ENCODE results near the gene CLDN12. TPM values are rescaled to one million over a fixed set of nuclear protein-coding genes. Genes with fewer than 3 reads are reported as not detected.
"Not testable (repeated sequence)": the region's sequence is repeated elsewhere in the genome, so short reads cannot be mapped to it uniquely, and the experiment has no call there.

Gene CLDN12
- polyA plus RNA-seq, 12 donors: 18.6 to 32.5 (median 23.7) TPM; not detected in 1

GRCh38 chr7:90430614-90431460 lies 27.6 kb downstream of the CLDN12 start:
- DNase-seq: peak; percentile 4

DNA sequence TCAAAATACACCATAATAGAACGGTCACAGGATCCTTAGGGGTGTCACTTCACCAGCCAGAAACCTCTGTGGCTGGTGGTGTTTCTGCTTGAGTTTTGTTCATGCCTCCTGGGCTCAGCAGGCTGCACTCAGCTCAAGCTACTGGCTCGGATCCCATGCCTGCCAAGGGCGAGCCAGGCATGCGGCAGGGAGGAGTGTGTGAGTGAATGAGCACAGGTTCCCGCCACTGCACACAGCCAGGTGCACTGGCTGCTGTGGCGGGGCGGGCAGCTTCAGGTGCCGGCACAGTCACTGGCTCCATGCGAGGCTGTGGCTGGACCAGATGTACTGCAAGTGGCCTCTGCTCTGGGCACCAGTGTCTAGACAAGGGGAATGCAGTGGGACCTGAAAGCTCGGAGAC lies 29.5 kb downstream of the CLDN12 start:
- no peak for DNase-seq

DNA sequence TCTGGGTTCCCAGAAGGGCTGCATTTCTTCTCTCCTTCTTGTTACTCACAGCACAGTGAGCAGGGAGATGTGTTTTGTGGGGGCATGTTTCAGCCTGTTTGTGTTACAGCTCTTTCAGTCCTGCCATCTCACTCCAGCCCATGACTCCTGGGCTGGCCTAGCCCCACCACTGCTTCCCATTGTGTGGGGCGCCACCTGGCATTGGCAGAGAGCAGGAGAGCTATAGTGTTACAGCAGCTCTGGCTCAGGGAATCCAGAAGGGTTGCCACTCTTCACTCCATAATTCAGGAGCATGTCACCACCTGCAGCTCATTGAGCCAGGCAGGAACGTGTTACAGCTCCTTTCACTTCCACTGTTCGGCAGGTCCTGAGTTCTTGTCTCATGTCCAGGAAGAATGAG lies 30.0 kb downstream of the CLDN12 start:
- DNase-seq: no peak

- DNase-seq: no peak
Measured at GRCh38 chr7:90445633-90446032, 42.4 kb downstream of the CLDN12 start.

GRCh38 chr7:90446137-90446899 lies 43.1 kb downstream of the CLDN12 start:
- DNase-seq: no peak

- DNase-seq: no peak
Measured at GRCh38 chr7:90453259-90453891, 50.1 kb downstream of the CLDN12 start.

DNA sequence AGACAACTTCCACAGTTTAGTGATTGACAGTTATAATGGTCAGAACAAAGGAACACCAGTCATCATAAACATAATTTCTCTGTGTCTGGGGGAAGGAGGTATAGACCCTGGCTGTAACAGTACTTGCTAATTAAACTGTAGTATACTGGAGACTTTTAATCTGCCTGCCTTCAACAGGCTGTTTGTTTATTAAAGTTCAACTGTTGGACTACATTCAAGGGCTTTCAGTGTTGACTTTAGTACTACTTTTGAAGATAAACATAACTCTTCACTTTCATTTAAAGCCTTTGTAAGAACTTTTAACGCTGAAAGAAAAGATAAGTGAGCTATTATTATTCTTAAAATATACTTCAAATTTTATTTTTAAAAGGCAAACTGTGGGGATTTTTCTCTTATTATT lies 50.7 kb downstream of the CLDN12 start:
- DNase-seq: no peak

DNA sequence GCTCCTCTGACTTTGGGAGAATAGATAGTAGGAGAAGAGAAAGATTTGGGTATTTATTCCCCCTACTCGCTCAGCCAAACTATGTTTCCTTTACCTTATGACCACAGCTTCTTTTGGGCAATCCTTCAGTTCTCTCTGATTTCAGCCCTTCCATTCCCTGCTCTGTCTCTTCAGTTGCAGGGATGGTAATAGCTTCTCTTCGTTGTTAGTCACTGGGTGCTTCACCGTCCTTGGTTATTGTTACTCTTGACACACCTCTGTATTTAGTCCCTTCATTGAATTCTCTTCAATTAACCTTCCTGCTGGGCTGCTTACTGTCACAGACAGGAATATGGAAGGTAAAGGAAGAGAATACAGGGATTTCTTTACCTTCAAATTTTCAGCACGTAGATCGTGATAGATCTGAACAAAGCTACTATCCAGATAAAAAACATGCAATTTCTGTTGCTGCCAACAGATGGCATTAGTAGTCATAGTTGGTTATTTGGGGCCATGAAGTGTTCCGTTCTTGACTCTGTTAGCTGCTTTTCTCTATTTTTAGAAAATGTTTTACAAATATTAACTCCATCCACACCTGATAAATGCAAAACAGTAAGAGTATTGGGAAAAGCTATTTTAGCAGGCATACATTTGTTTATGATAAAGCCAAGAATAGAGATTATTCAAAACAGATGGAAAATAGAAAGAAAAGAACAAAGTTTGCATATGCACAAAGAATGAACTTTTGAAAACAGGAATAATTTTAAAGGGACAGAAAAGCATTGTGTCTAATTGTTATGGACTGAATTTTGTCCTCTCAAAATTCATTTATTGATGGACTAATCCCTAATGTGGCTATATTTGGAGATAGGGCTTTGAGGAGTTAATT lies 52.1 kb downstream of the CLDN12 start:
- DNase-seq: peak; percentile 56

DNA sequence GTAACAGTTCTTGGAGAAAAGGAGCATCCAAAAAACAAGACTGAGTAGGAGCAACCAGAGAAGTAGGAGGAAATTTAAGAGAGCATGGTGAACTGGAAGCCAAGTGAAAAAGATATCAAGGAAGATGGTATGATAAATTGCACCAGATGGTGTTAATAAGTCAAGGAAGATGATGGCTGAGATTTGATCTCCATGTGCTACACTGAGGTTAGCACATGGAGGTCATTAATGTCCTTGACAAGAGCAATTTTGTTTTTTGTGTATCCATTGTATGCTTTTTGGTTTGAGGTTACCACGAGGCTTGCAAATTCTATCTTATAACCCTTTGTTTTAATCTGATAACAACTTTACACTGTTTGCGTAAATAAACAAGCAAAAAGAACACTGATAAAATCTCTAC lies 54.8 kb downstream of the CLDN12 start:
- no peak for DNase-seq

- DNase-seq: no peak
Measured at GRCh38 chr7:90459888-90460287, 56.6 kb downstream of the CLDN12 start.

DNA sequence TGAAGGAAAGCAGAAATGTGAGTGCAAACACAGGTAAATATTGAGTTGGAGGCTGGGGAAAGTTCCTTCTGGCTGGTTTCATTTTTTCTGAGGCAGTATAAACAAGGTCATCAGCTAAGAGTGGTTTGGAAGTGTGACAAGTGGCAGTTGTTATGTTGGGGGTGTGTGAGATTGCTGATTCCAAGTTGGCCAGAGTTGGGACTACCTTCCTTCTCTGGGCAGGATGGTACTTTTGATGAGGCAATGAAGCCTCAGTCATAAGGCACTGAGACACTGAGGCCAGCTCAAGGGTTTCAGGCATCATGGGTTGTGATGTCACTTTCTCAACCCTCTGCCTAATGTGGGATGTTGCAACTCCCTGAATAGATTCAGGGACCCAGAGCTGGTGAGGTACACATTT lies 58.0 kb downstream of the CLDN12 start:
- no peak for DNase-seq

GRCh38 chr7:90463151-90463628 lies 59.9 kb downstream of the CLDN12 start:
- not testable (repeated sequence) for DNase-seq

Other genes with a start within 250 kb of the CLDN12 start
- 1 to 10 TPM in 10 of 12 donors, not detected in 2; 1.5 to 5.8 (median 2.5) TPM for gene STEAP1, start 249.0 kb upstream of the CLDN12 start, polyA plus RNA-seq (ENCODE audit: insufficient read length in 12 of 12)
- gene STEAP2, start 191.7 kb upstream of the CLDN12 start, polyA plus RNA-seq (ENCODE audit: insufficient read length in 12 of 12): 1 to 10 TPM in 11 of 12 donors, not detected in 1; 2.0 to 7.0 (median 4.2) TPM
- gene CFAP69, start 158.3 kb upstream of the CLDN12 start, polyA plus RNA-seq (ENCODE audit: insufficient read length in 12 of 12): 1 to 10 TPM in 10 of 12 donors, not detected in 2; 2.3 to 6.1 (median 3.1) TPM
- under 1 TPM in 5 of 12 donors, not detected in 7; 0.03 to 0.08 (median 0.05) TPM for gene FAM237B, start 82.2 kb upstream of the CLDN12 start, polyA plus RNA-seq (ENCODE audit: insufficient read length in 12 of 12)
- 10 to 100 TPM in 10 of 12 donors, 1 to 10 TPM in 1, not detected in 1; 9.2 to 33.8 (median 20.0) TPM for gene GTPBP10, start 56.7 kb upstream of the CLDN12 start, polyA plus RNA-seq (ENCODE audit: insufficient read length in 12 of 12)
- not detected for gene PTTG1IP2, start 66.2 kb downstream of the CLDN12 start, polyA plus RNA-seq (ENCODE audit: insufficient read length in 12 of 12)
- 10 to 100 TPM in 11 of 12 donors, not detected in 1; 16.8 to 28.5 (median 23.8) TPM for gene CDK14, start 192.9 kb downstream of the CLDN12 start, polyA plus RNA-seq (ENCODE audit: insufficient read length in 12 of 12)

Data from muscle of arm (tissue), 12 donors.